Measurements from ENCODE around the gene KCNA2.

The KCNA2 gene

DNA sequence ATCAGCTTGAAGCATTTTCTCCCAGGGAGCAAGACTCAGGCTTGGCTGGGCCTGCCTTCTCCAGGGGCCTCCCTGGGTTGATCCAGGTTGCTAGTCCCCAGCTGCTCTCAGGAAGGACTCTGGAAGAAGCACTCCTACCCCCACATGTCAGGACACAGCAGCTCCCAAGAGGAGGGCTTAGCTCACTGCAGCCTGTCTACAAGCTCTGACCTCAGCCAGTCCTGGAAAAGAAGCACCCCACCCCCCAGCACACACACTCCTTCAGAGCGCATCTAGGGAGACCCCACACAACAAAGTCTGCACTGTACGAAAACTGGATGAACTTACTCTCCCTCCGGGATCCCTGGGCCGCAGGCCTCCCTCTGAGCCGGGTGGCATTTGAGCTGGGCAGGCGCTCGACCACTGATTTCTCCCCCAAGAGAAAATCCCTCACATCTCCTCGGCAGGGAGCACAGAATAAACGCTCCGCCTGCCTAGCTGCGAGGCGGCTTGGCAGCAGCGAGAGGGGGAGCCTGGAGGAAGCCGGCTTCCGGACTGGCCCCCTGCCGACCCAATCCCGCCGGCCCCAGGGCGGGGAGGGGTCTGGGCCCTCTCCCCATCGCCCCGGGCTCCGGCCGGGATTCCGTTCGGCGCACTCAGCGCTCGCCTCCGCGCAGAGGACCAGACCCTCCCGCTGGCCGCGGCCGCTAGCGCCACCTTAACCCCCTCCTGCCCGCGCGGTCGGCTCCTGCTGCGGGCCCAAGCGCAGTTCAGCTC lies at the start of gene KCNA2:
KCNA2 (minus strand) TSS at position 458 of the 756 bp plus-strand sequence. CDS start 1,576 bp downstream, outside the sequence.
- DNase-seq (ENCODE audit: extremely low read depth, low read depth), result no peak
- TF ChIP-seq CTCF (IDR thresholded peaks at IDR 0.05; ENCODE audit: low read depth, low read length), result no peak

DNA sequence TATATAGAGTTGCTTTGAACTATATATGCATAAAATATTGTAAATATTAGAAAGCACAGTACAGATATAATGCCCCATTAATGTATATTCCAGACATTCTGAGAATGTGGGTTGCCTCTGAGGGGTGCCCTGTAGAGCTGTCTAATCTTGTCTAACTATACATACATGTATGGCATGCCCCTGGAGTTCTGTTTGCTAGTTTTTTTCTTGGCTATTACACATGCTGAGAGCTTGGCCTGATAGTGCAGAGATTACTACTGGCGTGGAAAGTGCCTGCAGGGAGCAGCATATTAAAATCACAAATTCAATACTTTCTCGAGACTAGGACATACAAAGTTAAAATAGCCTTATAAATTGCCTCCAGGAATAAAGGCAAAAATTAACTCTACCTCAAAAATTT lies 44.5 kb upstream of the KCNA2 start:
- no peak for DNase-seq (ENCODE audit: extremely low read depth, low read depth)
- no peak for TF ChIP-seq CTCF (IDR thresholded peaks at IDR 0.05; ENCODE audit: low read depth, low read length)

- no peak for DNase-seq (ENCODE audit: extremely low read depth, low read depth)
- no peak for TF ChIP-seq CTCF (IDR thresholded peaks at IDR 0.05; ENCODE audit: low read depth, low read length)
Measured at GRCh38 chr1:110648417-110648816, 42.3 kb upstream of the KCNA2 start.

DNA sequence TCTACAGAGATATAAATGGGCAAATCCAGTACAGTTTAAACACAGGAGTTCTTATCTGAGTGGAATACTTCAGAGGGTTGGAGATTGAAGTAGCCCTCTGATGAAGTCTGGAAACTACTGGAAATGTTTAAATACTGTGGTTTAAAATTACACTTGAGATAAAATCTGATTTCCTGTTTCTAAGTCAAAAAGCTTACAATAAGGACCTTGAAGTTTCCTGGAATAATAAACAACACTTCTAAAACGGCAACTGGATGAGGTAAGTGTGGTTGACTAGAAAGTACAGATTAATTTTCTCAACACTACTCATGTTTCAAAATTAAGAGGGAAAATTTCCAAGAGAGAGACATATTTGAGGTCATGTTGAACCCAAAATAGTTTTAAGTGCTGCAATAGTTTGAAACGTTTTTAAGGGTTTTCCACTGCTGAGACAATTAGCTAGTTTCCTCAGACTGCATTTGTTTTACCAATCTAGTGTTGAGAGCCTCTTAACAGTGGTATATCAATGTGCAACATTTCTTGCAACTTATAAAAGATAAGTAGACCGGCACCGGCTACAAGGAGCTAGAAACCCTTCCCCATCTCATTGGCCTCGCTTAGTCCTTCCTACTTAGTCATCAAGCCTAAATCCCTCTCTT lies 41.2 kb upstream of the KCNA2 start:
- no peak for DNase-seq (ENCODE audit: extremely low read depth, low read depth)
- no peak for TF ChIP-seq CTCF (IDR thresholded peaks at IDR 0.05; ENCODE audit: low read depth, low read length)

DNA sequence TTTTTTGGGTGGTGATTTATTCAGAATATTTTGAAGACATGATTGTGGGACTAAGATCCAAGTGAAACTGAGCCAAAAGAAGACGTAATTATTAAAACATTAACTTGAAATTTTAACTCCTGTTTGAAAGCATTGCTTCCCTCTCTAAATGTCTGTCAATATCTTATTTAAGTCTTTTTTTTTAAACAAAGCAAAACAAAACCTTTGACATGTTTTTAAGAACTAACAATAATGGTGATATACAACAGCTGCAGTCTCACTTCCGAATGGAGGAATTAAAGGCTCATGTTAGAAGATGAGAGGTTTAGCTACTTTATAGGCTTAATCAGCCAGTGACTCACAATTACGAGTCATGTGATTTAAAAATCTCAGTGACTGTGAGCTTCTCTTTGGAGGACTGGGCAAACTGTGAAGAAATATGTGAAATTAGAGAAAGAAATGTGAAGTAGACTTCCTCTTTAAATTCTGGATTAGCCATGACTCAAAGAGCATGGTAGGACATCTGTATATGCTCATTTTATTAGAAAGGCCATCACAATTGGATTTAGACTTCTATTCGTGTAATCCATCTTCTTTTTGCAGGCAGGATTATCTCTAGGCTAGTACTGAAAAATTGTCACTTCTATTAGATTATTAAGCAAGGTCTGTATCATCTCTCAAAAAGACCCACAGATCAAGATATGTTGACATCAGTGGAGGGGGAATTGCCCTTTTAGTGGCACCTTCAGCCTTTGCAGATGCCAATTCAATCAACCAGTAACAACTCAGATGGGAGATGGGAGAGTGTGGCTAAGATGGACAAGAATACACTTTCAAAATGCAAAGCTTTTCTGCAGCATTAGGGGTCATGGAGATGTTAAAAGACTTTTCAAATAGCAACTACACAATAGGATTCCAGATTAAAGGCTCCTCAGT lies 39.9 kb upstream of the KCNA2 start:
- TF ChIP-seq CTCF (IDR thresholded peaks at IDR 0.05; ENCODE audit: low read depth, low read length), result no peak
- no peak for DNase-seq (ENCODE audit: extremely low read depth, low read depth)

- no peak for DNase-seq (ENCODE audit: extremely low read depth, low read depth)
- TF ChIP-seq CTCF (IDR thresholded peaks at IDR 0.05; ENCODE audit: low read depth, low read length), result no peak
Measured at GRCh38 chr1:110645211-110645610, 39.1 kb upstream of the KCNA2 start.

Data from AG09319 (cell line).